Adipocyte (in vitro differentiated cells): ENCODE data around the gene RNF123.
"Not testable (repeated sequence)": the region's sequence is repeated elsewhere in the genome, so short reads cannot be mapped to it uniquely, and the experiment has no call there.

Experiments used
- DNase-seq: peaks from one replicate; pipeline ENCODE4 v3.0.0-alpha.2; 2015; ENCODE audit warnings: low read depth
- H3K27me3 ChIP-seq: replicated peaks from 2 replicates; pipeline ENCODE4 v1.7.0; 2013; ENCODE audit warnings: mild to moderate bottlenecking, low read length, moderate library complexity; ENCODE audit not compliant: control insufficient read depth, insufficient read depth
- H3K36me3 ChIP-seq: 2 replicates; pipeline ENCODE4 v1.7.0; 2013; ENCODE audit warnings: low read length, mild to moderate bottlenecking, moderate library complexity; ENCODE audit not compliant: control insufficient read depth, insufficient read depth, severe bottlenecking
- H3K4me1 ChIP-seq: 2 replicates; pipeline ENCODE4 v1.7.0; 2013; ENCODE audit warnings: mild to moderate bottlenecking, low read length, moderate library complexity; ENCODE audit not compliant: control insufficient read depth, insufficient read depth
- H3K4me3 ChIP-seq: 2 replicates; pipeline ENCODE4 v1.7.0; 2013; ENCODE audit warnings: mild to moderate bottlenecking, low read length, moderate library complexity
- H3K9ac ChIP-seq: 2 replicates; pipeline ENCODE4 v1.7.0; 2013; ENCODE audit warnings: mild to moderate bottlenecking, low read length, moderate library complexity
- H3K9me3 ChIP-seq: 2 replicates; pipeline ENCODE4 v1.7.0; 2013; ENCODE audit warnings: mild to moderate bottlenecking, low read length, moderate library complexity; ENCODE audit not compliant: control insufficient read depth

The RNF123 gene

GRCh38 chr3:49740427-49740826 is 51.1 kb downstream of the RNF123 start:
- Histone ChIP-seq H3K4me1 (no peaks in the 10 kb centered on the region), H3K27me3 (no peaks in the 10 kb centered on the region), H3K9me3 (no peaks in the 10 kb centered on the region), H3K36me3 (peaks cover 39% of the 10 kb centered on the region), H3K4me3 (no peak overlapping the region), H3K9ac (no peak overlapping the region)
- DNase-seq = no peak

- peak; percentile 49 for DNase-seq
- no peak overlapping the region for H3K4me3 ChIP-seq
- no peak overlapping the region for H3K9ac ChIP-seq
- no peaks in the 10 kb centered on the region for H3K9me3 ChIP-seq
- H3K4me1 ChIP-seq = no peaks in the 10 kb centered on the region
- H3K27me3 ChIP-seq = no peaks in the 10 kb centered on the region
- peaks cover 21% of the 10 kb centered on the region for H3K36me3 ChIP-seq
Observed at GRCh38 chr3:49745986-49746385, 56.6 kb downstream of the RNF123 start.

- no peak for DNase-seq
- Histone ChIP-seq H3K4me3 (no peak overlapping the region), H3K9me3 (no peaks in the 10 kb centered on the region), H3K27me3 (no peaks in the 10 kb centered on the region), H3K36me3 (peaks cover 12% of the 10 kb centered on the region), H3K4me1 (no peaks in the 10 kb centered on the region), H3K9ac (no peak overlapping the region)
Observed at GRCh38 chr3:49747792-49748480, 58.6 kb downstream of the RNF123 start.

- H3K9ac ChIP-seq, H3K9me3 ChIP-seq, DNase-seq, H3K4me3 ChIP-seq, H3K4me1 ChIP-seq, H3K27me3 ChIP-seq: not testable (repeated sequence)
- H3K36me3 ChIP-seq = peaks cover 12% of the 10 kb centered on the region
Observed at GRCh38 chr3:49748874-49749273, 59.5 kb downstream of the RNF123 start.

GRCh38 chr3:49750056-49750455 is 60.7 kb downstream of the RNF123 start:
- H3K9ac ChIP-seq = no peak overlapping the region
- DNase-seq = no peak
- no peaks in the 10 kb centered on the region for H3K4me1 ChIP-seq
- H3K27me3 ChIP-seq = no peaks in the 10 kb centered on the region
- H3K9me3 ChIP-seq = no peaks in the 10 kb centered on the region
- peaks cover 12% of the 10 kb centered on the region for H3K36me3 ChIP-seq
- H3K4me3 ChIP-seq = no peak overlapping the region

- Histone ChIP-seq H3K36me3 (peaks cover 8% of the 10 kb centered on the region), H3K4me3 (no peak overlapping the region), H3K9me3 (no peaks in the 10 kb centered on the region), H3K4me1 (no peaks in the 10 kb centered on the region), H3K27me3 (no peaks in the 10 kb centered on the region), H3K9ac (no peak overlapping the region)
- DNase-seq = peak; percentile 11
Observed at GRCh38 chr3:49751501-49751900, 62.1 kb downstream of the RNF123 start.

GRCh38 chr3:49754536-49754935 is 65.2 kb downstream of the RNF123 start:
- no peak for DNase-seq
- Histone ChIP-seq H3K4me1 (peaks cover 6% of the 10 kb centered on the region), H3K9me3 (no peaks in the 10 kb centered on the region), H3K27me3 (no peaks in the 10 kb centered on the region), H3K4me3 (no peak overlapping the region), H3K36me3 (no peaks in the 10 kb centered on the region), H3K9ac (no peak overlapping the region)

- Histone ChIP-seq H3K4me3 (no peak overlapping the region), H3K9me3 (no peaks in the 10 kb centered on the region), H3K36me3 (no peaks in the 10 kb centered on the region), H3K9ac (no peak overlapping the region), H3K4me1 (peaks cover 6% of the 10 kb centered on the region), H3K27me3 (no peaks in the 10 kb centered on the region)
- DNase-seq = no peak
Observed at GRCh38 chr3:49756036-49756435, 66.7 kb downstream of the RNF123 start.

GRCh38 chr3:49757197-49757596 is 67.8 kb downstream of the RNF123 start:
- DNase-seq = no peak
- Histone ChIP-seq H3K36me3 (no peaks in the 10 kb centered on the region), H3K4me1 (peaks cover 8% of the 10 kb centered on the region), H3K4me3 (no peak overlapping the region), H3K27me3 (no peaks in the 10 kb centered on the region), H3K9ac (no peak overlapping the region), H3K9me3 (no peaks in the 10 kb centered on the region)

GRCh38 chr3:49759226-49759625 is 69.9 kb downstream of the RNF123 start:
- Histone ChIP-seq H3K4me3 (no peak overlapping the region), H3K36me3 (no peaks in the 10 kb centered on the region), H3K9me3 (no peaks in the 10 kb centered on the region), H3K9ac (no peak overlapping the region), H3K4me1 (peaks cover 8% of the 10 kb centered on the region), H3K27me3 (no peaks in the 10 kb centered on the region)
- no peak for DNase-seq

- Histone ChIP-seq H3K27me3 (no peaks in the 10 kb centered on the region), H3K4me3 (no peak overlapping the region), H3K36me3 (peaks cover 3% of the 10 kb centered on the region), H3K9ac (no peak overlapping the region), H3K9me3 (no peaks in the 10 kb centered on the region), H3K4me1 (peaks cover 8% of the 10 kb centered on the region)
- DNase-seq = no peak
Observed at GRCh38 chr3:49761661-49762060, 72.3 kb downstream of the RNF123 start.

GRCh38 chr3:49763981-49764380 is 74.6 kb downstream of the RNF123 start:
- Histone ChIP-seq H3K4me3 (no peak overlapping the region), H3K36me3 (peaks cover 3% of the 10 kb centered on the region), H3K9me3 (no peaks in the 10 kb centered on the region), H3K4me1 (peaks cover 3% of the 10 kb centered on the region), H3K9ac (no peak overlapping the region), H3K27me3 (no peaks in the 10 kb centered on the region)
- no peak for DNase-seq
